ENCODE data around the gene BAG3.
"Not testable (repeated sequence)": the region's sequence is repeated elsewhere in the genome, so short reads cannot be mapped to it uniquely, and the experiment has no call there.

BAG3 gene

GRCh38 chr10:119694608-119695007 lies 43.4 kb downstream of the BAG3 start:
- no peak for DNase-seq

GRCh38 chr10:119700321-119700954 lies 49.3 kb downstream of the BAG3 start:
- no peak for DNase-seq

- DNase-seq = no peak
Measured at GRCh38 chr10:119701861-119702260, 50.7 kb downstream of the BAG3 start.

- DNase-seq = no peak
Measured at GRCh38 chr10:119702583-119702982, 51.4 kb downstream of the BAG3 start.

- DNase-seq = no peak
Measured at GRCh38 chr10:119703903-119704508, 52.8 kb downstream of the BAG3 start.

GRCh38 chr10:119705434-119705831 lies 54.3 kb downstream of the BAG3 start:
- DNase-seq = no peak

- no peak for DNase-seq
Measured at GRCh38 chr10:119706521-119707278, 55.5 kb downstream of the BAG3 start.

GRCh38 chr10:119707331-119707730 lies 56.2 kb downstream of the BAG3 start:
- DNase-seq = not testable (repeated sequence)

- DNase-seq = not testable (repeated sequence)
Measured at GRCh38 chr10:119710935-119711334, 59.8 kb downstream of the BAG3 start.

GRCh38 chr10:119713744-119714483 lies 62.7 kb downstream of the BAG3 start:
- DNase-seq = no peak

- no peak for DNase-seq
Measured at GRCh38 chr10:119714484-119714816, 63.3 kb downstream of the BAG3 start.

GRCh38 chr10:119715628-119716505 lies 64.7 kb downstream of the BAG3 start:
- DNase-seq = no peak

- no peak for DNase-seq
Measured at GRCh38 chr10:119723161-119723560, 72.0 kb downstream of the BAG3 start.

GRCh38 chr10:119723624-119724023 lies 72.4 kb downstream of the BAG3 start:
- no peak for DNase-seq

GRCh38 chr10:119724593-119725516 lies 73.7 kb downstream of the BAG3 start:
- no peak for DNase-seq

- no peak for DNase-seq
Measured at GRCh38 chr10:119725517-119725827, 74.3 kb downstream of the BAG3 start.

- DNase-seq = peak; percentile 98
Measured at GRCh38 chr10:119725828-119726675, 74.9 kb downstream of the BAG3 start, which contains the start of gene INPP5F. Gene INPP5F (plus strand): TSS chr10:119726050. CDS start chr10:119726263, 213 bp downstream.

GRCh38 chr10:119726676-119727261 lies 75.6 kb downstream of the BAG3 start:
- no peak for DNase-seq
